Neutrophil (primary cell): Measurements from ENCODE around the gene FBN1.

Source experiments
- H3K27ac ChIP-seq: fragments of 200-600 bp; sonication (generic); 2 replicates; pipeline ENCODE4 v1.5.1; 2016; ENCODE audit warnings: mild to moderate bottlenecking, moderate library complexity
- H3K27me3 ChIP-seq: fragments of 200-600 bp; sonication (generic); 2 replicates; pipeline ENCODE4 v1.6.0; 2016; ENCODE audit warnings: mild to moderate bottlenecking
- H3K36me3 ChIP-seq: fragments of 200-600 bp; sonication (generic); 2 replicates; pipeline ENCODE4 v1.5.1; 2017
- H3K4me1 ChIP-seq, 2 experiments: fragments of 200-600 bp in 1 of 2; sonication (generic) in 1 of 2; 1 replicate in 1 of 2; 2 replicates in 1 of 2; pipeline versions ENCODE4 v1.5.1 to v1.6.1; 2013 to 2016; ENCODE audit warnings: low read depth in 1 of 2, low read length in 1 of 2, mild to moderate bottlenecking in 1 of 2, moderate library complexity in 1 of 2; ENCODE audit not compliant: control insufficient read depth in 1 of 2, insufficient read depth in 1 of 2
- H3K4me3 ChIP-seq, 2 experiments: fragments of 200-600 bp in 1 of 2; sonication (generic) in 1 of 2; 1 replicate in 1 of 2; 2 replicates in 1 of 2; pipeline ENCODE4 v1.5.1; 2013 to 2016; ENCODE audit warnings: low read depth in 1 of 2, low read length in 1 of 2, mild to moderate bottlenecking in 1 of 2, moderate library complexity in 1 of 2
- H3K9me3 ChIP-seq: fragments of 200-600 bp; sonication (generic); 2 replicates; pipeline ENCODE4 v1.5.1; 2016
- TF ChIP-seq, protein P1 (sequence below): fragments of 200-600 bp; sonication (generic); IDR thresholded peaks from 2 replicates; pipeline ENCODE4 v1.5.1; 2016; ENCODE audit warnings: antibody characterized with exemption

The FBN1 gene

DNA sequence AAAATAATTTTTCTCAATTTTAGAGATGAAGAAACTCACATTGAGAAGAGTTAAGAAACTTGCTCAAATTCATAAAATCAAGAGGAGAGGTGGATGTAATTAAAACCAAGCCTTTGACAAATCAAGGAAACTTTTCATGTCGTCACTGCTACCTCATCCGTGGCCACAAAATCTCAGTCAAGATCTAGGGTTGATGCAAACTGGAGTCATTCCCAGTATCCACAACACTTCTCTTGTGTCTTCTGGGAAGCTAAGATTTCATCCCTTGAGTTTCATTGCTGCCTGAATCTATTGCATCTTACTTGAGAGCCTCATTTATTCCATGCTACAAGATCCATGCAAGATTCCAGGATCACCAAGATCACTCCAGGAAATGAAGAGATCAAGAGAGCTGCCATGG lies 5.4 kb upstream of the FBN1 start:
- Histone ChIP-seq H3K4me1 (peaks cover 0 to 3% of the 10 kb centered on the region in 2 experiments), H3K4me3 (no peak overlapping the region), H3K9me3 (no peaks in the 10 kb centered on the region), H3K27me3 (peaks cover 16% of the 10 kb centered on the region), H3K36me3 (no peaks in the 10 kb centered on the region), H3K27ac (no peak overlapping the region)
- TF ChIP-seq, protein P1, sequence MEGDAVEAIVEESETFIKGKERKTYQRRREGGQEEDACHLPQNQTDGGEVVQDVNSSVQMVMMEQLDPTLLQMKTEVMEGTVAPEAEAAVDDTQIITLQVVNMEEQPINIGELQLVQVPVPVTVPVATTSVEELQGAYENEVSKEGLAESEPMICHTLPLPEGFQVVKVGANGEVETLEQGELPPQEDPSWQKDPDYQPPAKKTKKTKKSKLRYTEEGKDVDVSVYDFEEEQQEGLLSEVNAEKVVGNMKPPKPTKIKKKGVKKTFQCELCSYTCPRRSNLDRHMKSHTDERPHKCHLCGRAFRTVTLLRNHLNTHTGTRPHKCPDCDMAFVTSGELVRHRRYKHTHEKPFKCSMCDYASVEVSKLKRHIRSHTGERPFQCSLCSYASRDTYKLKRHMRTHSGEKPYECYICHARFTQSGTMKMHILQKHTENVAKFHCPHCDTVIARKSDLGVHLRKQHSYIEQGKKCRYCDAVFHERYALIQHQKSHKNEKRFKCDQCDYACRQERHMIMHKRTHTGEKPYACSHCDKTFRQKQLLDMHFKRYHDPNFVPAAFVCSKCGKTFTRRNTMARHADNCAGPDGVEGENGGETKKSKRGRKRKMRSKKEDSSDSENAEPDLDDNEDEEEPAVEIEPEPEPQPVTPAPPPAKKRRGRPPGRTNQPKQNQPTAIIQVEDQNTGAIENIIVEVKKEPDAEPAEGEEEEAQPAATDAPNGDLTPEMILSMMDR, result no peak

GRCh38 chr15:48647962-48648361 lies 2.5 kb upstream of the FBN1 start:
- H3K4me1 ChIP-seq, result peaks cover 14 to 18% of the 10 kb centered on the region in 2 experiments
- H3K9me3 ChIP-seq, result no peaks in the 10 kb centered on the region
- H3K4me3 ChIP-seq, result no peak overlapping the region
- no peaks in the 10 kb centered on the region for H3K36me3 ChIP-seq
- TF ChIP-seq, protein P1, result no peak
- H3K27me3 ChIP-seq, result peaks cover 46% of the 10 kb centered on the region
- H3K27ac ChIP-seq, result no peak overlapping the region

DNA sequence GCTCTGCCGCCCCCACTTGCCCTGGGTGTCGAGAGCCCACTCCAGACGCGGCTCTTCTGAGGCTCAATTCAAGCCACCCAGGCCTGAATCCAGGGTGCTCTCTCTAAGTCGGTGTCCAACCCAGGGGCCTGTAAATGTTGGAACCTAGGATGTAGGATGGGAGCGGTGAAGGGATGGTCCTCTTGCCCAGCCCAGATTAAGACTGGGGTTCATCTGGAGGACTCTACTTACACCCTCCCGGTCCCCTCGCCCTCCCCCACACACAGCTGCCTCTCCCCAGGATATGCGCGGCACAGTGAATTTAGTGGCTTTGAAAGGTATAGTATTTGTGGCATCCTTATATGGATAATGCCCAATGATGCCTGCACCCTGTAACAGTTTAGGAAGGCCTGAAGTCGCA lies 822 bp upstream of the FBN1 start:
- peaks cover 14 to 18% of the 10 kb centered on the region in 2 experiments for H3K4me1 ChIP-seq
- peaks cover 50% of the 10 kb centered on the region for H3K27me3 ChIP-seq
- no peak overlapping the region for H3K27ac ChIP-seq
- TF ChIP-seq, protein P1, result no peak
- peak overlapping the region in 1 of 2 experiments; percentile 77 for H3K4me3 ChIP-seq
- H3K36me3 ChIP-seq, result no peaks in the 10 kb centered on the region
- no peaks in the 10 kb centered on the region for H3K9me3 ChIP-seq

DNA sequence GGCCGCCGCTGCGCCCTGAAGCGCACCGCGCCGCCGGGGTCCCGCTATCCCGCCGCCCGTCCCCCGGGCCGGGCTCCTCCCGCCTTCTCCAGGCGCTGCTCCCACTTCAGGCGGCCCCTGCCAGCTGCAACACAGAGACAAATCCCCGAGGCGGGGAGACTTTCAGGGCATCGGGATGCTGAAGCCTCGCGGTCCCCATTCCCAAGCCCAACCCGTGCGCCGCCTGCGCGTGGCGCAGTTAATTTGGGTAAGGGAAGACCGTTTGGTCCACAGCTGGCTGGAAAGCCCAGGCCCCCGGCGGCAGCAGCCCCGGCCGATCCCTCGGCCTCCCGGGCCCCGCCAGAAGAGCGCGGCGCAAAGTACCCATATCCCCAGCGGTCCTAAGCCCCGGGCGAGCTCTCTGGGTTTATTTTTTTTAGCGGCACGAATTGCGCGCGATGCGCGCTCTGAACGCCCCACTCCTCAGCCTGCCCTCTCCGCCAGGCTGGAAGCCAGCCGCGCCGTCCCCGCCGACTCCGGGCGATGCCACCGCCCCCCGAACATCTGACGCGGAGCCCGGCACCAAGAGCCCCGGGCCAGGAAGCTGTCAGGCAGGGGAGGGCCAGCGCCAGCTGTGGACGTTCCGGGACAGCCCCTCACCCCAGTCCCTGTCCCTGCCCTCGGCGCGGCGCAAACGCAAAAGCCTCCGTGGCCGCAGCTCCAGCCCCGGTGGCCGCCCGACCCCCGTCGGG lies 517 bp downstream of the FBN1 start:
- Histone ChIP-seq H3K4me3 (peak overlapping the region; percentile 58 to 77), H3K4me1 (peaks cover 14 to 18% of the 10 kb centered on the region in 2 experiments), H3K27me3 (peaks cover 50% of the 10 kb centered on the region), H3K36me3 (no peaks in the 10 kb centered on the region), H3K9me3 (no peaks in the 10 kb centered on the region), H3K27ac (no peak overlapping the region)
- TF ChIP-seq, protein P1, result no peak

DNA sequence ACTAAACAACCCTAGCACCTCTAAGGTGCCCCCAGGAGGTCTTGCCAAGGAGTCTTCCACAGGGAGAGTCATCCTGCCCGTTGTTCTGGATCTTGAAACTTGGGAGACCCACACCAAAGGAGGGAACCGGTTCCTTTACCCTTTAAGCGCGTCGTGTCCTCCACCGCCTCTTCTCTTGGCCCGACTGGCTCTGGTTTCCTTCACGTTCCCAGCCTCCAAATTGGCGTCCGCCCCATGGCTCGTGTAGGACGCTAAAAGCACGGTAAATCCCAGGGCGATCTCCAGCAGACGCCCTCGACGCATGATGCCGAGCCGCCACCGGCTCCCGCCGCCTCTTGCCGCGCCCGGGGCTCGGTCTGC lies 1.1 kb downstream of the FBN1 start:
- peaks cover 50% of the 10 kb centered on the region for H3K27me3 ChIP-seq
- H3K4me3 ChIP-seq, result peak overlapping the region; percentile 58 to 77
- no peaks in the 10 kb centered on the region for H3K9me3 ChIP-seq
- TF ChIP-seq, protein P1, result no peak
- peaks cover 14 to 18% of the 10 kb centered on the region in 2 experiments for H3K4me1 ChIP-seq
- no peaks in the 10 kb centered on the region for H3K36me3 ChIP-seq
- H3K27ac ChIP-seq, result no peak overlapping the region
